ENCODE measurements around the gene MFN1. TPM values are rescaled to one million over a fixed set of nuclear protein-coding genes. Genes with fewer than 3 reads are reported as not detected.

MFN1 gene
- total RNA-seq, 1 donor = 44.7 TPM

- DNase-seq (ENCODE audit: low read depth) = no peak
- TF ChIP-seq CTCF (IDR thresholded peaks at IDR 0.05; ENCODE audit: insufficient read depth, low read length) = no peak
- no peak overlapping the region for H3K4me3 ChIP-seq (ENCODE audit: low read depth, low read length)
Observed at GRCh38 chr3:179404307-179404706, 56.8 kb downstream of the MFN1 start.

GRCh38 chr3:179410331-179410730, 62.8 kb downstream of the MFN1 start:
- no peak overlapping the region for H3K4me3 ChIP-seq (ENCODE audit: low read depth, low read length)
- no peak for DNase-seq (ENCODE audit: low read depth)
- no peak for TF ChIP-seq CTCF (IDR thresholded peaks at IDR 0.05; ENCODE audit: insufficient read depth, low read length)

GRCh38 chr3:179410999-179411398, 63.5 kb downstream of the MFN1 start:
- no peak for TF ChIP-seq CTCF (IDR thresholded peaks at IDR 0.05; ENCODE audit: insufficient read depth, low read length)
- no peak overlapping the region for H3K4me3 ChIP-seq (ENCODE audit: low read depth, low read length)
- DNase-seq (ENCODE audit: low read depth) = no peak

- DNase-seq (ENCODE audit: low read depth) = no peak
- no peak overlapping the region for H3K4me3 ChIP-seq (ENCODE audit: low read depth, low read length)
- TF ChIP-seq CTCF (IDR thresholded peaks at IDR 0.05; ENCODE audit: insufficient read depth, low read length) = no peak
Observed at GRCh38 chr3:179414804-179415203, 67.3 kb downstream of the MFN1 start.

- no peak for TF ChIP-seq CTCF (IDR thresholded peaks at IDR 0.05; ENCODE audit: insufficient read depth, low read length)
- no peak for DNase-seq (ENCODE audit: low read depth)
- H3K4me3 ChIP-seq (ENCODE audit: low read depth, low read length) = no peak overlapping the region
Observed at GRCh38 chr3:179415377-179415776, 67.9 kb downstream of the MFN1 start.

GRCh38 chr3:179416681-179417080, 69.2 kb downstream of the MFN1 start:
- TF ChIP-seq CTCF (IDR thresholded peaks at IDR 0.05; ENCODE audit: insufficient read depth, low read length) = no peak
- DNase-seq (ENCODE audit: low read depth) = peak; percentile 65
- no peak overlapping the region for H3K4me3 ChIP-seq (ENCODE audit: low read depth, low read length)

GRCh38 chr3:179418610-179419009, 71.1 kb downstream of the MFN1 start:
- no peak for DNase-seq (ENCODE audit: low read depth)

More at GRCh38 chr3:179418610-179419009, 71.1 kb downstream of the MFN1 start:
- H3K4me3 ChIP-seq (ENCODE audit: low read depth, low read length) = no peak overlapping the region
- TF ChIP-seq CTCF (IDR thresholded peaks at IDR 0.05; ENCODE audit: insufficient read depth, low read length) = no peak
